HG03175 (cell line): ENCODE data around the gene RGL2.
"Not testable (repeated sequence)": the region's sequence is repeated elsewhere in the genome, so short reads cannot be mapped to it uniquely, and the experiment has no call there.

ENCODE experiments used
- ATAC-seq: cut with Tn5 transposase; IDR thresholded peaks from one replicate; pipeline ENCODE4 v1.9.1; 2021; ENCODE audit warnings: mild to moderate bottlenecking, moderate library complexity; ENCODE audit not compliant: unreplicated experiment

RGL2 gene

DNA sequence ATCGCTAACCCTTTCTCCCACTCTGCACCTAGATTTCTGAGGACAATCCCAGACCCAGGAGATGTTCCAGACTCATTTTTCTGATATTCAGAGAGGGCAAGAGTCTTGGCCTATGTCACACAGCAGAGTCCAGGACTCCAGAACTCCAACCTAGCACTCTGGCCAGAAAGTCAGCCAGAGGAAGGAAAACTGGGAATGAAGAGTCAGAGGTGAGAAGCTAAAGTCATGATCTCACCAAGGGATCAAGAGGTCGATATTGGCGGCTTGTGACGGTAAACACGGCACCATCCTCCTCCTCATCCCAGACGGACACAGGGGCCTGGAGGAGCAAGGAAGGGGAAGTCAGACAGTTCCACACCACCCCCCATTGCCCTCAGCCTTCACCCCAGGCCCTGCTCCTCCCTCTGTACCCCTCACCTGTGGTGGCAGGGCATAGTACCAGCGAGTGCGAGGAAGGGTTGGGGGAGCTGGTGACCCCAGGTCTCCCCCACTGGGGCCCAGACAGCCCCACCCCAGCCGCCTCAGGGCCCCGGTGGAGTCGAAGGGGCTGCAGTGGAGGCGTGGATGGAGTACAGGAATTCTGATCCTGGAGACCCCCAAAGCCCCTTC, 1.8 kb downstream of the RGL2 start:
- no peak for ATAC-seq

DNA sequence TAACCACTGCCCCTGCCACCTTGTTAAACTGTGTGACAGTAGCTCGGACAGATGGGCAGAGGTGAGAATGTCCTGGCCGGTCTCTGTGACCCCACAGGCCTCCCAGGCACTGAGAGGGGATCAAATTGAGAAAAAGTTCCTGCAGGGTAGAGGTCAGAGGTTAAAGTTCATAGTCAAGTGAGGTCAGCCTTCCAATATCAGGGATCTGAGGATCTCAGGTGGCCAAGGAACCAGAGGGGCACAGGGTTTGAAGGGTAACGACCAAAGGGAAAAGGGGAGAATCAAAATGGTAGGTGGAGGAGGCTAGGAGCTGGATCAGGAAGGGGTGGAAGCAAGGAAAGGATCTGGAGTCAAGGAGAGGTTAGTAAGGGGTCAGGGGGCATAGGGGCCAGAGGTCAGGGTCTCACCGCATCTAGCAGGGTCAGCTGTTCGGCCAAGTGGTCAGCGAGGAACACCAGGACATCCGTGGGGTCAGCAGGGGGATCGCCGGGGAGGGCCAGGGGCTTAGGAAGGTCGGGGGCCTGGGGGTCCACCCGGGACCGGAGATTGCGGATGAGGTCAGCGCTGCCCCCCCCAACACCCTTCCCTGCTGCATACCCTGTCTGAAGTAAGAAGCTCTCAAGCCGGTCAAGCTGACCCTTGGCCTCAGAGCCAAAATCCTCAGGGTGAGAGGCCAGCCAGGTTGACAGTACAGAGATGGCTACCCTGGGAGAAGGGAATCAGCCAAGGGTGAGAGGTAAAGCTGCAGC, 2.9 kb downstream of the RGL2 start:
- no peak for ATAC-seq

DNA sequence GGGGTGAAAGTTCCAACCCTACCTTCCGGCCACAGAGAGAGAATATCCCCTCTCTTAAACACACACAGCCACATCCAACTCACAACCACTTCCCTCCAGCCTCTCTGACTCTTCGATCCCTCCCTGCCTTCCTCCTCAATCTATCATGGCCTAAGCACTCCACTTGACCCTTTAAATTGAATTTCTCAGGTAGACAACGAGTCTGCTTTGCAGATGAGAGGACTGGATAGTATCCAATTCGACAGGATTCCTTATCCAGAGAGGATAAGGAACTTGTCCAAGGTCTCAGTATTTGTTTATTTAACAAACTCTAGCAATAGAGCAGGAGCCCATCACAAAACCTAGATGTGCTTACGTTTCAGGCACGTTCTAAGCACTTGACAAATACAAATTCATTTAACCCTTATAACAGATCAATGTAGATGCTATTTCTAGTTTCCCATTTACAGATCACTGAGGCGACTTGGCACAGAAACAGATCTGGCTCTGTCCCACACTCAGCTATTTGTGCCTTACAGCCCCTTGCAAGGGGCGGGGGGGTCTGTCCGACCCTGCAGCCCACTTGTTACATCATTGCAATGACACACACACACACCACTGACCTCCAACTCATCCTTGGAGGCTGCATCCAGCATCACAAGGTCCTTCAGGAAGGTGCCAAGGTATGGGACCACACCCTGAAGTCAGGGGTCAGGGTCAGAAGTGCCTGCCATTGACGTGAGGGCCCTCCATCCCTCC, 4.5 kb downstream of the RGL2 start:
- ATAC-seq, result no peak

DNA sequence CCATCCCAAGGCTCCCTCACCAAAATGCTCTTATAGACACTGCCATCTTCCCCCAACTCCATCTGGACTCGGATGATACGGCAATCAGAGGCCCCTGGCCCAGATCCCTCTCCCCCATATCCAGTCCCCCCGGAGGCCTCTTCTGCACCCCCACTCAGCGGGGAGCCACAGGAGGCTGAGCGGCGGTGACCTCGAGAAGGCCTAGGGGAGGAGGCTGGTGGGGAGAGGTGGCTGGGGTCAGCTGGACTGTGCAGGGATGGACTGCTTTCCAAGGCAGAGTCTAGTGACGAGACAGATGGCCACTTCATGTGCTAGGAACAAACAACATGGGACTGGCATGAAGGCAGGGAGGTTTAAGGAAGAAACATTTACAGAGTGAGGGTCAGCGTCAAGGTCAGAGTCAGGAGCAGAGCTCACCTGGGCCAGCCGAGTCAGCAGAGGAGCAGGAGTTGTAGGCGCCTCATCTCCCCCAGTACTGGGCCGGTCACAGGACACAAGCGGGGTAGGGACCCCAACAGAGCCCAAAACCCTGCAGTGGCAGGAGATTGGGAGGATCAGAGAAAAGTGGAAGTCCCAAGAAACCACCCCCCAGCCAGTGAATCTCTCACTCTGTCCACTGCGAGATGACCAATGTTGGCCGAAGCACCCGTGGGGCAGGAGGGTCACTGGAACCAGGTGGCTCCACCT, 5.6 kb downstream of the RGL2 start:
- ATAC-seq, result no peak

DNA sequence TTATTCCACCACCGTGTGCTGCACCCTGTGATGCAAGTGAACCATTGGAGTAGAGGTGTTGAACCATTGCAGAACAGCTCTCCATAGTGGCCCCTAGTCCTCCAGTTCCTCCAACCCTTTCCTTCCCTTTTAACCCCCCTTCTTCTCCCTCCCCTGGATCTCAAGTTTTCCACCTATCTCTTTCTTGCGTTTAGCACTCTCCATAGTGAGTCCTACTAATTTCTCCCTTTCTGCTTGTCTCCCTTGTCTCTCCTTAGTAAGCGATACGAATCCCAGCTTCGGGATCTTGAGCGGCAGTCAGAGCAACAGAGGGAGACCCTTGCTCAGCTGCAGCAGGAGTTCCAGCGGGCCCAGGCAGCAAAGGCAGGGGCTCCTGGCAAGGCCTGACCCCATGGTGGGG, 8.3 kb downstream of the RGL2 start:
- ATAC-seq, result no peak

DNA sequence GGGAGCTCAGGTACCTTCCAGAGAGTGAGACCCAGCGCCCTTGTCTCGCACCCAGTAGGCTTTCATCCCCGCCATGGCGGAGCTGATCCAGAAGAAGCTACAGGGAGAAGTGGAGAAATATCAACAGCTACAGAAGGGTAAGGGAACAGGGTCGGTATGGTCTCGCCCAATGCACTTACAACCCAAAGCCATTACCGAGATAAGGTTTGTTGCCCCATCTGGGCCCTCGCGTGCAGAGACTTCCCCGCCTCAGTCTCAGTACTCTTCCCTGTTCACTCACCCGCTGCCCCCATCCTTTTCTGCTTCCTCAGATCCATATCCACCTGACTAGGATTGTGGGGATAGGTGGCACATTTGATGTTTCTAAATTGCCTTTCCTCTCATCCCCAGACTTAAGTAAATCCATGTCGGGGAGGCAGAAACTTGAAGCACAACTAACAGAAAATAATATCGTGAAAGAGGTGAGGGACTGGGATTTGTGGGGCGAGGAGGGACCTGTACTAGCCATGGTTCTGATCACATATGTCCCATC, 8.9 kb downstream of the RGL2 start:
- peak; percentile 8 for ATAC-seq

DNA sequence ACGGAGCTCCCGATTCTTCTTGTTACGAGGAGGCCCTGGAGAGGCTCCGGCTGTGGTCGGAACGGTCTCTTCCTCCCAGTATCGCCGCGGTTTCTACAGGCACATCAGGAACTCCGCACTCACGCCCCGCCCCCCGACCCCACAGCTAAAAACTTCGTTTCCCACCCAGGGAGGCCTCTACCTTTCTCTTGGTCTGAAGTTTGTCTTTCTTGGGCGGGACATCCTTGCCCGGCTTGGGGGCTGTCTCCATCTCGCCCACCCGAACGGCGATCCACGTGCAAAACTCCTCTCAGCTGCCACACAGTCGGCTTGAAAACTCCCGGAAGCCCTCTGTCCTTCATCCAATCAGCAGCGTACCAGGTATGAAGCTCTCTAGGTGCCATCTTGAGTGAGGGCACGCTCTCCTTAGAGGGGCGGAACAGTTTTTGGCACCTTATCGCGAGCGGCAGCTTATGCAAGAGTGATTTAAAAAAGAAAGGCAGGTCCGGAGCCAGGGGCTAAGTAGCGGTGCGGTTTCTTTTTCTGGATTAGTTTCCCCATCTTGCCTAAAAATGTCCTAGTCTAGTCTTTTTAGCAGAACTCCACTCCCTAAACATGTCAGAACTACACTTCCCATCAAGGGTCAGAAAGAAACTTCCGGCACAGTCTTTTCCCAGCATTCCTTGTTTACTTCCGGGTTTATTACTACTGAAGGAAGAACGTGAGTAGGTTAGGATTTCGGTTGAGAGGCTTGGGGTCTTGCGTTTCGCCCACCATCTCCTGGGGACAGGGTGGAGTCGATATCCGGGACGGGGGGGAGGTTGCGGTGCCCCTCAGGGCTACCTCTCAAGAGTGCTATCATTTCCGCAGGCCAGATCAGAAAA, 9.6 kb downstream of the RGL2 start, which contains the start of the genes PFDN6 and WDR46:
Gene PFDN6 (plus strand): TSS at position 681 of the 863 bp plus-strand sequence. CDS start 256 bp downstream, outside the sequence.
Gene WDR46 (minus strand): TSS at position 319 of the 863 bp plus-strand sequence. CDS start 69 bp downstream, at position 250.
- peak; percentile 88 for ATAC-seq

DNA sequence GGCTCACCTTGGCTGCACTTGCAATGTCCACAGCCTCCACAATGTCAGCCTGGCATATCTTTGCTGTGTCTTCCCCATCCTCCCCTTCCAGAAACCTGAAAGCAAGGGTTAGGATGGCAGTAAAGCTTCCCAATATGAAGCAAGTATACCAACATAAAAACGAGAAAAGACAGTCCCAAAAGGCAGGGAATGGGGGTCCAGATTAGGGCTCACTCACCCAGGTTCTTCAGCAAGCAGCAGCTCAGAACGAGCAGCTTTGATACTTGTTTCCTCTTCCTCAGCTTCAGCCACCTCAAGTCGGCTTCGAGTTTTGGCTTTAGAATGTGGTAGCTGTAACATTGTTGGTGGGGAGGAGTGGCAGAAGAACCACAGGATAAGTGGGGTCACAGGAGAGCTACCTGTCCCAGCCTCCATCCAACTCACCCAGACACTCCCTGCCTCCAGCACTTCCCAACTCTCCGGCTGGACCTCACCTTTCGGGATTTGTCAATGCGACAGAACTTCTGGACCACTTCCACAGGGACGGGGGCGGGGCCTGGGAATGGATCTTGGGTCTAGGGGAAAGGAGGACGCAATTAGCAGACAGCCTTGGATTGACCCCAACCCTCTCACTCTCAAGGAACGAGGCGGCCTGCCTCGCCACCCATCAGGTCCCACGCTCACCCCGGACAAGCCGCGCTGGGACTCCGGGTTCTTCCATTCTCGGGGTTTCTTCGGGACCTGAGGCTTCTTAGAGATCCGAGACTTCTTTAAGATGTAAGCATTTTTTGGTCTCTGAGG, 10.4 kb downstream of the RGL2 start:
- ATAC-seq, result no peak

DNA sequence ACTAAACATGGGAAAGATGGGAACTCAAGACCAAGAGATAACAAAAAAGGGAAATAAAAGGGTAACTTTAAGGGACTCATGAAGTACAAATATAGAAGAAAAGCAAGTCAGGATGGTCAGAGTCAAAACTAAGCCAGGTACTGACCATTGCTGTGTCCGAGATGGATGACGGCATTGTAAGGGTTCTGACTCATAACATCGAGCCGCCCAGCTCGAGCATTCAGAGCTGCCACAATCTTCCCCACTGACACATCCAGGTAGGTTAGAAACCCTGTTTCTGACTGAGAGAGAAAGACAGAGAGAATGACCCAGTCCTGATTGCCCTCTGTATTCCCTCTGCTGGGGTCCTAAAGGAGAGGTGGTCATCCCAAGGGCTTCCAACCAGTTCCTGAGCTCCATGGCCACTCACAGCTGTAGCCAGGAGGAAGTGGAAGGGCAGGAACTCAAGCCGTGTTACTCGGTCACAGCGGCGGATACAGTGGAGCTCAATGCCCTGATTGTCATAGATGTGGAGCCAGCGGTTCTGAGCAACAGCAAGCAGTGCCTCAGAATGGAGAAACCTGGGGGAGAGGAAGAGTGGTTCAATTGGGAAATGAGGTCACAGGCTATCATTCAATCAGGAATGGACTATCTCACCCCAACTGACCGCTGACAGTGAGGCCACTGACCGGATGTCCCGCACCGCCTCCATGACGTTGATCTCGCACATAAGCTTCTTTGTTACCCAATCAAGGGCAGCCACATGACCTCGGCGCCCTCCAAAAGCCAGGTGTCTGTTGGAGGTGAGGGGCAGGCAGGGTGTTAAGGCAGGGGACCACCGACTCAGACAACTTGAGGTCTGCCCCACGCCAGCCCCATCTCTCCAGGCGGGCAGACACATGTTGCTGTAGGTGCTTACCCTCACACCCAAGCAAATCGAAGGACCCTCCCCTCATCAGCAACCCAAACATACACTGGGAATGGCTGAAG, 11.5 kb downstream of the RGL2 start:
- no peak for ATAC-seq

DNA sequence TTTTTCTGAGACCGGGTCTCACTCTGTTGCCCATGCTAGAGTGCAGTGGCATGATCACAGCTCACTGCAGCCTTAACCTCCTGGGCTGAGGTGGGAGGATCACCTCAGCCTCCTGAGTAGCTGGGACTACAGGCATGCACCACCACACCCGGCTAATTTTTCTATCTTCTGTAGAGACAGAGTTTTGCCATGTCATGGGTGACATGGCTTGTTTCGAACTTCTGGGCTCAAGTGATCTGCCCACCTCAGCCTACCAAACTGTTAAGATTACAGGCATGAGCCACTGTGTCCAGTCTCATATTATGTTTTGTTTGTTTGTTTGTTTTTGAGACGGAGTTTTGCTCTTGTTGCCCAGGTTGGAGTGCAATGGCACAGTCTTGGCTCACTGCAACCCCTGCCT, 13.5 kb downstream of the RGL2 start:
- not testable (repeated sequence) for ATAC-seq

DNA sequence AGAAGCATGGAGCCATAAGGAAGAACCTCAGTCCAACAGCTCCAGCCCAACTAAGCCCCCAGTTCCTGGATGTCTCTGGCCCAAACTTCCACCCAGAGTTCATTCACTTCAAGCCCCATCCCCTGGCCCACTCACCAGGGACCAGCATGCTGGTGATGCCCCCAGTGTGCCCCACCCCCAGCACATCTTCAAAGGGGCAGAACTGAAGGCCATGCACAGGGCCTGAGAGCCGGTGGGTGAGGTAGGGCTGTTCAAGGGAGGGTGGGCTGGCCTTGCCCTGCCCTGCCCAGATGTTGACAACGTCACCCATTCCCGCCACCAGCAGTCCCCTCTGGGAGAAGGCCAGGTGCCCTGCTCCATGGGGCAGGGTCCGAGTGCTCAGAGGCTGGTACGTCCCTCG, 18.2 kb downstream of the RGL2 start:
- no peak for ATAC-seq

DNA sequence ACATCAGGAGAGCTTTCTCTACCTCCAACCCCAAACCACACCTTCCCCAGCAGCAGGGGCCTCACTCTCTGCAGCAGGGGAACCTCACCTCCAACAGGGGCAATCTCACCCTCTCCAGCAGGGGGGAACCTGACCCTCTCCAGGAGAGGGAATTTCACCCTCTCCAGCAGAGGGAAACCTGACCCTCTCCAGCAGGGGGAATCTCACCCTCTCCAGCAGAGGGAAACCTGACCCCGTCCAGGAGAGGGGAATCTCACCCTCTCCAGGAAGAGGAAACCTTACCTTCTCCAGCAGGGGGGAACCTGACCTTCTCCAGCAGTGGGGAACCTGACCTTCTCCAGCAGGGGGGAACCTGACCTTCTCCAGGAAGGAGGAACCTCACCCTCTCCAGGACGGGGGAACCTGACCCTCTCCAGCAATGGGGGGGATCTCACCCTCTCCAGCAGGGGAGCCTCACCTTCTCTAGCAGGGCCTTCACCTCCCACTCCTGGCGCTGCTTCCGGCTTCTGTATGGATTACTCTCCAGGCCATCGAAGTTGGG, 18.7 kb downstream of the RGL2 start:
- no peak for ATAC-seq

DNA sequence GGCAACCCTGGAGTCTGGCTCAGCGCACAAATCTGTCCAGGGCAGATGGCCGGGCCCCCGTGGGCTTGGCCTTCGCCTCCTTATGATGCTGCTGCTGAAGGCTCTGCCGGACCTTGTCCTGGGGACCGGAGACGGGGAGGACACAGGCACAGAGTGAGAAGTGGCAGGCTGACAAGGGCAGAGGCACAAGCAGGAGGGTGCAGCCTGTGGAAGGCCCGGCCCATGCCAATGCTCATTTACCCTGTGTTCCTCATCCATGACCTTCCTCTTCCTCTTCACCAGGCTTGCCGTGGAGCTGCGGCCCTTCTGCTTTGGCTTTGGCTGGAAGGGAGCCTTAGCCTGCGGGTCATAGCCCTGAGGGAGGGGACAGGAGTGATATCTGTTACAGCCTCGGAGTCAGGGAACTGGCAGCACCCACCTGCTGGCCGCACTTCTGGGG, 19.5 kb downstream of the RGL2 start:
- ATAC-seq, result no peak

DNA sequence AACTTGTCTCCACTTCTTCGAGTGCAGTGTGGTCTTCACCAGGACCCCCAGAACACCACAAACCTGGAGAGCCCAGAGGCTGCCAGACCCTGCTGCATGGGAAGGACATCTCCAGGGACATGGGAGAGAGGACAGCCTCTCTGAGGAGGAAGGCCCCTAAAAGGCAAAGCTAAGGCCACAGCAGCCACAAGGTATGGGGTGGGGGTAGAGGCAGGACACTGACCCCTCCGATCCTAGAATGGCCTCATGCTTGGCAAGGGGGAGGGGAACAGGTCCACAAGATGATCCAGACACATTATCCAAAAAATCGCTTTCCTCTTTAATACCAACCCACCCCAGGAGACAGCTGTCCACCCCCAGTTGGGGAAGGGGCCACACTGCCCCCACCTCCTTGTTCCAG, 19.9 kb downstream of the RGL2 start:
- no peak for ATAC-seq

DNA sequence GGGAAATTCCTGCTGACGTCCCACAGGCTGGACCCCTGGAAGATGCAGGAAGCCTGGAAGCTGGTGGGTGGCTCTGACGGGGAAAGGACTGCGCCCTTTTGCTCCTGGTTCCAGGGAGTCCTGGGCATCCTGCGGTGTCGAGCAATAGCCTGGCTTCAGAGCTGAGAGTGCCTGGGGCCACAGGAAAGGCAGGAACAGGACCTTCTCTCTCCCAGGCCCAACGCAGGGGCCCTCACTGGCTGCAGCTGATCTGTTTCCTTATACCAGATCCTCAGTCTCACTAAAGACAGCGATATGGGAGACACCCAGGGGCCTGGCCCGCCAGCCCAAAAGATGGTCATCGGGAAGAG, 20.4 kb downstream of the RGL2 start:
- ATAC-seq, result no peak

DNA sequence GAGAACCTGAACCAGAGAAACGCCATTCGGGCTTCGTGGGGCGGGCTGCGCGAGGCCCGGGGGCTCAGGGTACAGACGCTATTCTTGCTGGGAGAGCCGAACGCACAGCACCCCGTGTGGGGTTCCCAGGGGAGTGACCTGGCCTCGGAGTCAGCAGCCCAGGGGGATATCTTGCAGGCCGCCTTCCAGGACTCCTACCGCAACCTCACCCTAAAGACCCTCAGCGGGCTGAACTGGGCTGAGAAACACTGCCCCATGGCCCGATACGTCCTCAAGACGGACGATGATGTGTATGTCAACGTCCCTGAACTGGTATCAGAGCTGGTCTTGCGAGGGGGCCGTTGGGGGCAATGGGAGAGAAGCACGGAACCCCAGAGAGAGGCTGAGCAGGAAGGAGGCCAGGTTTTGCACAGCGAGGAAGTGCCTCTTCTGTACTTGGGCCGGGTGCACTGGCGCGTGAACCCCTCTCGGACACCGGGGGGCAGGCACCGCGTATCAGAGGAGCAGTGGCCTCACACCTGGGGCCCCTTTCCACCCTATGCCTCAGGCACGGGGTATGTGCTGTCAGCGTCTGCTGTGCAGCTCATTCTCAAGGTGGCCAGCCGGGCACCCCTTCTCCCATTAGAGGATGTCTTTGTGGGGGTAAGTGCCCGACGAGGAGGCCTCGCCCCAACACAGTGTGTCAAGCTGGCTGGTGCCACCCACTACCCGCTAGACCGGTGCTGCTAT, 20.9 kb downstream of the RGL2 start:
- ATAC-seq, result peak; percentile 27
